ENCODE results near the gene OR51B2.
"Not testable (repeated sequence)": the region's sequence is repeated elsewhere in the genome, so short reads cannot be mapped to it uniquely, and the experiment has no call there.

Gene OR51B2, protein sequence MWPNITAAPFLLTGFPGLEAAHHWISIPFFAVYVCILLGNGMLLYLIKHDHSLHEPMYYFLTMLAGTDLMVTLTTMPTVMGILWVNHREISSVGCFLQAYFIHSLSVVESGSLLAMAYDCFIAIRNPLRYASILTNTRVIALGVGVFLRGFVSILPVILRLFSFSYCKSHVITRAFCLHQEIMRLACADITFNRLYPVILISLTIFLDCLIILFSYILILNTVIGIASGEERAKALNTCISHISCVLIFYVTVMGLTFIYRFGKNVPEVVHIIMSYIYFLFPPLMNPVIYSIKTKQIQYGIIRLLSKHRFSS

GRCh38 chr11:5324197-5324596 lies at the start of gene OR51B2:
Gene OR51B2, minus strand, starts transcription at chr11:5324297. Its CDS starts 0 bp downstream, at chr11:5324297.
- no peak for FAIRE-seq

DNA sequence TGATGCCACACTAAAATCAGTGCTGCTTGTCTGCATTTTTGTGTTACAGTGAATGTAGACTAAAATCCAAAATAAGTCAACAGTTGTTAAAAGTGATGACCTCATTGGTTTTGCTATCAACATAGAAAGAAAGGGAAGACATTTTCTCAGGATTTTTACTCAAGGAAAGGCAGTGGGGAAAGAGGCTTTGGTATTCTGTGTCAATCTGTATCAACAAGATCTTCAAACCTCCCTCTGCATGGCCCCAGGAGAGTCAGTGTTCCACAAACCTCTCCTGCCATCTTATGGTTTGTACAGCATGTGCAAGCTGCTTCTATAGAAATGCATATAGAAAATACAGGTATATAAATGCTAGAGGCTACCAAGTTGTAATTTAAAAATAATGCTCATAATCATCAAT lies 45.7 kb upstream of the OR51B2 start:
- no peak for FAIRE-seq

GRCh38 chr11:5368502-5369043 lies 44.5 kb upstream of the OR51B2 start:
- no peak for FAIRE-seq

GRCh38 chr11:5367448-5368074 lies 43.5 kb upstream of the OR51B2 start:
- no peak for FAIRE-seq

DNA sequence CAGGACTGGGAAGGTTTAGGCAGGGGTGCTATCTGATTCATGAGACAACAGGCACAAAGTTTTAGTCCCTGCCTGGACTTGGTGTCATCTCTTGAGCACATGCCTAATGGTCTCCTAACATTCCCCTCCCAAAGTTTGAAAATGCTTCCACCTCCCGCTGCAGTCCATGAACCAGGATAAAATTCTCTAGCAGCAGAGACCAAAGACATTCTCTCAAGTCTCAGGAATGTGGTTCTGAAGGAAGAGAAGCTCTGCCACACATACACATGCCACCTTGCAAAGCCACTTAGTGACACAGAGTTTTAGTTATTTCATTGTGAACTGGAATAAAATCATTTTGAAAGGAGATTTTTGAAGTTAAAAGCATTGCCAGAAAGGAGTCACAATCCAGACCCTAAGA lies 42.8 kb upstream of the OR51B2 start:
- no peak for FAIRE-seq

- FAIRE-seq, result not testable (repeated sequence)
These were observed 42.3 kb upstream of the OR51B2 start for GRCh38 chr11:5366365-5366764.

DNA sequence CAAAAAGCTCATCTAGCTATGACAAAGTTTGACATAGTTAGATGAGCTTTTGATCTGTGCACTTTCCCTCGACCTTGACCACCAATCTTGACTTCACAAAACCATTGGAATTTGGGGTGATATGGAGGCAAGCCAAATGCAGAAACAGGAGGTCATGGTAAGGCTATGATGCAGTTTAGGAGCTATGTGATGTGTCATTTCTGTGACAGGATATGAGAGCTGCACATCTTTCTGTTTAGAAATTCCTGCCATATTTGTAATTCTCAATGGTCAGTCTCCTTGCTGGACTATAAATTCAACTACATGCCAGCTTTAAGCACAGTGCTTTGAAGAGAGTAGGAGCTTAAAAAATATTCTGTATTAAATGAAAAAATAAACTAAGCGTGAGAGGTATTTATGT lies 40.1 kb upstream of the OR51B2 start:
- FAIRE-seq, result no peak

GRCh38 chr11:5363679-5364078 lies 39.6 kb upstream of the OR51B2 start:
- no peak for FAIRE-seq

DNA sequence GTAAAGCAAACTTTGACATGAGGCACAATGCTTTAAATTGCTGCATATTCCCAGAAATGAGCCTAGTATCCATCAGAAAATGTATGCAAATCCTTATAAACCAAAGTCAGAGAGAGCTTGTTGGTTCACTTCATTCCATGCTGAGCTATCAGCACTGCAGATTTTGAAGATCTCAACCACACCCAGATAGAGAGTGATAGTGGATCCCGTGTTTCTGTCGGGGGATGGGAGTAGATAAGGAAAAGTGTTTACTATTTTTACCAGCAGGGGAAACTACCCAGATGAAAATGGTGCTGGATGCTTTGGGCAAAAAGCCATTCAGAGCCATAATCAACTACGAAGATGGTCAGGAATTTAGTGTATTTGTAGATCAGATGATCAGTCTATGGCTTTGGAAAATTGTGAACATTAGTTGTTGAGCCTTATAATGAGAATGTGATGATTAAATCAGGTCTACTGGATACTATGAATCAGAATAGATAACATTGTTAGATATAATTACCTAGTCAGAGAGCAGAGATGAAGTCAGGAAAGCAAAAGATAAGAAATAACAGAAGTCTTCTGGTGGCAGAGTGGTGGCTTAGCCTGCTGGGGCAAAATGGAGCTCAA lies 38.0 kb upstream of the OR51B2 start:
- FAIRE-seq, result no peak

DNA sequence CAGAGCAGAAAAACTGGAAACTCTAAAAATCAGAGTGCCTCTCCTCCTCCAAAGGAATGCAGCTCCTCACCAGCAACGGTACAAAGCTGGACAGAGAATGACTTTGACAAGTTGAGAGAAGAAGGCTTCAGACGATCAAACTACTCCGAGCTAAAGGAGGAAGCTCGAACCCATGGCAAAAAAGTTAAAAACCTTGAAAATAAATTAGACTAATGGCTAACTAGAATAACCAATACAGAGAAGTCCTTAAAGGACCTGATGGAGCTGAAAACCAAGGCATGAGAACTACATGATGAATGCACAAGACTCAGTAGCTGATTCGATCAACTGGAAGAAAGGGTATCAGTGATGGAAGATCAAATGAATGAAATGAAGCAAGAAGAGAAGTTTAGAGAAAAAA lies 31.9 kb upstream of the OR51B2 start:
- not testable (repeated sequence) for FAIRE-seq

GRCh38 chr11:5351208-5351607 lies 27.1 kb upstream of the OR51B2 start, which contains the start of gene OR51B6:
Gene OR51B6, plus strand, starts transcription at chr11:5351508. Its CDS starts 0 bp downstream, at chr11:5351508.
- no peak for FAIRE-seq

DNA sequence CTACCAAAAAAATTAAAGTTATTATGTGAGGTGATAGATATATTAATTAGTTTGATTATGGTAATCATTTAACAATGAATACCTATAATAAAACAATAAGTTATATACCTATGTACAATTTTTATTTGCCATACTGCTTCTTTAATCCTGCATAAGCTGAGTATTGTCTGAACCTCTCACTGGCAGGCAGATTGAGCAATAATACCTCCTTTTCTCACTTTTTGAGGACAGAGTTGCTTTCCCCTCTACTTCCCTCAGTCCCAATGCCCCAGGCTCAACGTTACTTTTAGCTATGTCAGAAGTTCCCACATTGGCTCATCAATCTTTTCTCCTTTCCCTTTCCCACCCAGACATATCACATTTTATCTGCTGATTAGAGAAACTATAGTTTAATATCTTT lies 25.5 kb upstream of the OR51B2 start:
- no peak for FAIRE-seq

- no peak for FAIRE-seq
These were observed 24.6 kb upstream of the OR51B2 start for GRCh38 chr11:5348551-5349194.

- no peak for FAIRE-seq
These were observed 21.7 kb upstream of the OR51B2 start for GRCh38 chr11:5345831-5346230.

GRCh38 chr11:5343474-5344335 lies 19.6 kb upstream of the OR51B2 start, which contains the start of gene OR51B5:
Gene OR51B5, minus strand, starts transcription at chr11:5343524. Its CDS starts 0 bp downstream, at chr11:5343524.
- no peak for FAIRE-seq

GRCh38 chr11:5339771-5340322 lies 15.8 kb upstream of the OR51B2 start:
- FAIRE-seq, result no peak

GRCh38 chr11:5337253-5337652 lies 13.2 kb upstream of the OR51B2 start:
- FAIRE-seq, result not testable (repeated sequence)

- no peak for FAIRE-seq
These were observed 12.2 kb upstream of the OR51B2 start for GRCh38 chr11:5336331-5336730.

DNA sequence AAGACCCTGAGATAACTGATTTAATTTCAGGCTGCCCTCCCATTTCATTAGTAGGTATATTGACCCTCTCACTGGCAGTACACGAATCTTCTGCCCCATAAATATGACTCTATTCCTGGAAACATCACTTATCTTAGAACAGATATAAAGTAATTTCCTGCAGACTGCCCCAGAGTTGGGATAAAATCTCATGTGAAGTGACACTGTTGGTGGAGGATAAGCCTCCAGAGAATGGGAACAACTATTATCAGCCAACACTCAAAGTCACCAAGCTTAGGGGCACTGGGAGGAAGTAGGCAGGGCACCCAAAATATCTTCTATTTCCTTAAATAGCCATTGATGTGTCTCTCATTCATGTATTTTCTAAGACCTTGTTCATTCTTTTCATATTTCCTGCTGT lies 11.1 kb upstream of the OR51B2 start:
- no peak for FAIRE-seq

DNA sequence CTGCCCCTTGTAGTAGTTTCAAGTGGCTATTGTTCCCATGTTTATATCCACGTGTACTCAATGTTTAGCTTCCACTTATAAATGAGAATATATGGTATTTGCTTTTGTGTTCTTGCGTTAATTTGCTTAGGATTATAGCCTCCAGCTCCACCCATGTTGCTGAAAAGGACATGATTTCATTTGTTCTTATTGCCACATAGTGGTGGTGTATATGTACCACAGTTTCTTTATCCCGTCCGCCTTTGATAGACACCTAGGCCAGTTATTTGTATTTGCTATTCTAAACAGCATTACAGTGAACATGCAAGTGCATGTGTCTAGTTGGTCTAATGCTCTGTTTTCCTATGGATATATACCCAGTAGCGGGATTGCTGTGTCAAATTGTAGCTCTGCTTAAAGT lies 6.8 kb downstream of the OR51B2 start:
- no peak for FAIRE-seq

- FAIRE-seq, result not testable (repeated sequence)
These were observed 10.6 kb downstream of the OR51B2 start for GRCh38 chr11:5313326-5314023.
